Activated T-helper 1 cell treated with anti-CD3 and anti-CD28 coated beads, Interleukin-12 subunit alpha, Interleukin-12 subunit beta, Interleukin-2, Interleukin-4 antibody, amounts not matched to agents 30 ng/mL and 10 ng/mL and 1 ng/mL, durations not matched to agents 14 hours and 24 hours and 36 hours (primary cell): ENCODE data around the gene ABCC4. TPM values are rescaled to one million over a fixed set of nuclear protein-coding genes. Genes with fewer than 3 reads are reported as not detected.

Source experiments
- DNase-seq: peaks from one replicate; pipeline ENCODE4 v3.0.0; 2021; ENCODE audit warnings: low spot score
- H3K27ac Mint-ChIP-seq: one replicate; pipeline ENCODE4 v1.8.0; 2021; ENCODE audit warnings: mild to moderate bottlenecking, mixed read lengths
- H3K27me3 Mint-ChIP-seq: one replicate; pipeline ENCODE4 v1.8.0; 2022; ENCODE audit warnings: mild to moderate bottlenecking, moderate library complexity, mixed read lengths; ENCODE audit not compliant: insufficient read depth
- H3K36me3 Mint-ChIP-seq: one replicate; pipeline ENCODE4 v1.8.0; 2021; ENCODE audit warnings: low read depth, mixed read lengths
- H3K4me1 Mint-ChIP-seq: one replicate; pipeline ENCODE4 v1.8.0; 2021; ENCODE audit warnings: low read depth, mixed read lengths
- H3K4me3 Mint-ChIP-seq: one replicate; pipeline ENCODE4 v1.8.0; 2021; ENCODE audit warnings: mild to moderate bottlenecking, moderate library complexity, mixed read lengths
- H3K9me3 Mint-ChIP-seq: one replicate; pipeline ENCODE4 v1.8.0; 2021; ENCODE audit warnings: mixed read lengths
- intact Hi-C: fragments of 100-400 bp; cut with micrococcal nuclease; formaldehyde crosslinking; loops from one replicate; pipeline ENCODE4 v1.15.1; 2024
- total RNA-seq: library from RNA; stranded (reverse); gene quantifications from 2 replicates; pipeline ENCODE4 v1.2.3, GENCODE V29; 2022

ABCC4 gene
- total RNA-seq, 1 donor from 2014 or later, result 16.4 TPM

DNA sequence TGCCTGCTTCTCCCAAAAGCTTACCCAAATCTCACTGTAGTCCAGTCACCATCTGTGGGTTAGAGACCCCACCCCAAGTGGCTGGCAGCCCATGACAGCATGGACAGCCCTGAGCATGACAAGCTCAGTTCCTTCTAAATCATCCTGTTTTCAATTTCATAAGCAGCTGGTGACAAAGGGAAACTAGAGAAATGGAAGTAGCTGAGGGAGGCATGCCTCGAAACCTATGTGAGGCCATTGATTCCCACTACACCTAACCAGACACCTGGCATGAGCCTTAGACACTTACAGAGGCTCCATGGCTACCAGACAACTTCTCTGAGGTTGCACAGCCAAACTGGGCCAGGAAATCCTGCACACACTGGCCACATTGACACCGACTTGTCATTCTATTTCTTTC lies 56.2 kb downstream of the ABCC4 start:
- H3K27me3 Mint-ChIP-seq, result no peaks in the 10 kb centered on the region
- no peaks in the 10 kb centered on the region for H3K9me3 Mint-ChIP-seq
- no peak for DNase-seq
- H3K4me3 Mint-ChIP-seq, result no peak overlapping the region
- peaks cover 6% of the 10 kb centered on the region for H3K36me3 Mint-ChIP-seq
- H3K4me1 Mint-ChIP-seq, result no peaks in the 10 kb centered on the region
- intact Hi-C loops, result no loop called here
- H3K27ac Mint-ChIP-seq, result no peak overlapping the region

DNA sequence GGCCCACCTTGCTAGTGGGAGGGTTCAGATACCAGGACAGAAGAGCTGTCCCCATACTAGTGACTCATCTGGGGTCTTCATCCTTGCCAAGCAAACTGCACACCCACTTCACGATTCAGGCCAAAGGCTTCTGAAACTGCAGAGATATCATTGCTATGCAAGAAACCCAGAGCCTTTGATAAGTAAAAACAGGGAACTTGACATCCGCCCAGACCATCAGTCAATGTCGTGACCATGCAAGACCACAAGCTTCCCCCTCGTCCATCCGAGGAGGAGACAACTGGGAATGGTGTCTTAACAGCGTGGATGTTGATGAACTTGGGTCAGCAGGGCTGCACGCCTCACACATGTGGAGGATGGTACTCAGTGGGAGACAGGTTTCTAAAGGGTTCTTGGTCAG lies 58.0 kb downstream of the ABCC4 start:
- Mint-ChIP-seq H3K36me3 (peaks cover 6% of the 10 kb centered on the region), H3K27ac (no peak overlapping the region), H3K9me3 (no peaks in the 10 kb centered on the region), H3K27me3 (no peaks in the 10 kb centered on the region), H3K4me1 (no peaks in the 10 kb centered on the region), H3K4me3 (no peak overlapping the region)
- DNase-seq, result no peak
- intact Hi-C loops, result no loop called here

DNA sequence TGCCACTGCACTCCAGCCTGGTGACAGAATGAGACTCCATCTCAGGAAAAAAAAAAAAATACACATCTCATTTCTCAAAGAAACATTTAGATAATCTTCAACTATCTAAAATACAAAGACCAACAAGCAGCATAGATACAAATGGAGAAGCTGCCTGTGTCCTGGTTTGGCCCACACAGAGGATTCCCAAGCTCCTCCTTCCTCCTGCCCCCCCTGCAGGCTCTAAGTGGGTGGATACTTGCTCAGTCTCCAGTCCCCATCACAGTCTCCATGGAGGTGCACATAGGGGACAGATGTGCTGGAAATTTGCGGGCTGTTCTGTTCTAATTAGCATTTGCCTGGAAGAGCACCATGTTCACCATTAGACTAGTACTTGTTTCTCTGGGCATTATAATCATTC lies 59.9 kb downstream of the ABCC4 start:
- H3K27me3 Mint-ChIP-seq, result no peaks in the 10 kb centered on the region

DNA sequence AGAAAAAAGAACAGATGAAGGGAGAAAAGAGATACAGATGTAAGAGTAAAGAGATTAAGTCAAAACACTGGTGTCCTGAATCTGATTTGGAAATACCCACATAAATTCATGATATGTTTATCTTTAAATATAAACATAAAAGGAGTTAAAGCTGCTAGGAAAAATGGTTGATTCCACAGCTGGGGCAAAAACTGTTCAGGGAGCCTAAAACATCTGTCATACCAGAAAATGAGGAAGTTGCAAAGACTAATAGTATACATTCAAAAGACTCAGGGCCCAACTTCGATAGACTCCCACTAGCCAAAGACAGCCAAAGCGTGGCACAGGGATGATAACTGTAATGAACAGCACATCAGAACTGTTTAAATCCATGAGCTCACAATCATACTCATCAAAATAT lies 62.0 kb downstream of the ABCC4 start:
- no peaks in the 10 kb centered on the region for H3K4me1 Mint-ChIP-seq
- no peaks in the 10 kb centered on the region for H3K36me3 Mint-ChIP-seq
- no peaks in the 10 kb centered on the region for H3K27me3 Mint-ChIP-seq
- no peak for DNase-seq
- no peaks in the 10 kb centered on the region for H3K9me3 Mint-ChIP-seq
- intact Hi-C loops, result no loop called here
- no peak overlapping the region for H3K4me3 Mint-ChIP-seq
- H3K27ac Mint-ChIP-seq, result no peak overlapping the region

More for the DNA sequence above, 59.9 kb downstream of the ABCC4 start:
- no peak overlapping the region for H3K27ac Mint-ChIP-seq
- DNase-seq, result no peak
- no peaks in the 10 kb centered on the region for H3K9me3 Mint-ChIP-seq
- H3K4me1 Mint-ChIP-seq, result no peaks in the 10 kb centered on the region
- intact Hi-C loops, result no loop called here
- no peaks in the 10 kb centered on the region for H3K36me3 Mint-ChIP-seq
- H3K4me3 Mint-ChIP-seq, result no peak overlapping the region

DNA sequence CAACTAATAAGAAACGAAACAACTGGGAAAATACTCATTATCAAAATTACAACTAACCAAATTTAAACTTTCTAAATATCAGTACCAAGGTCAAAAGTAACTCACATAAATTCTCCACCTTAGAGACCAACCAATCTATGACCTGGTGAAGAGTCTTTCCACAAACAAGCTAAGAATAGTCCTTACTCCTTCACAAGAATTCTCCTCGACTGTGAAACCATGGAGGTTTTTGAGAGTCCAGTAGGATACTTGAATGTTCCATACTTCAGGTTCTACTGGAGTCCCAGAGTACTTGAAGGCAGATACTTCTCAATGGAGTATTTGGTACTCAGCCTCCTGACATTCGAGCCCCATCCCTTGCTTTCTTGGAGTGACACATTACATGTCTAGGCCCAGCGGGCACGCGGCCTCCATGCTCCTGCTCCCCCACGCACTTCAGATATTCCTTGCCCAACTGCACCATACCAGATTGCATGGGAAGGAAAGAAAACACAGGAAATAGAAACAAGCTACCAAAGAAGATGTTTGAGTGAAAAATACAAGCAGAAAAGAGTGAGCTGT lies 63.9 kb downstream of the ABCC4 start:
- Mint-ChIP-seq H3K9me3 (no peaks in the 10 kb centered on the region), H3K36me3 (no peaks in the 10 kb centered on the region), H3K4me3 (no peak overlapping the region), H3K27me3 (no peaks in the 10 kb centered on the region), H3K27ac (no peak overlapping the region), H3K4me1 (no peaks in the 10 kb centered on the region)
- intact Hi-C loops, result no loop called here
- DNase-seq, result no peak

DNA sequence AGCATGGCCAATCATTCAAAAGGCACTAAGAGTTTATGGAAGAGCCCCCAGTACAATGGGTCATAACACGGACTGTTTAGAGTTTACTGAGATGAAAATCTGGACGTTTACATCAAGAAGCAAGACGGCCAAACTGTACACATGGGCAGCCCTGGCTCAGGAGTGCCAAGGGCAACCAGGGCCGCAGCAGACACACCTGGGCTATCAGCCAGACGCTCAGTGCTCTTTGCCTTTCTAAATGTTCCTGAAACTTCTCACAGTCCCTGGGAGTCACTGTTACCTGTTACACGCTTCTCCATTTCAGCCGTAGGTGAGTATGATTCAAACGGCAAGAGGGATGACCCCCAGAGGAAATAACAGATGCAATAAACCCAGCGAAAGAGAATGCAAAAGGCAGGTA lies 64.5 kb downstream of the ABCC4 start:
- Mint-ChIP-seq H3K4me3 (no peak overlapping the region), H3K27me3 (no peaks in the 10 kb centered on the region), H3K27ac (no peak overlapping the region), H3K9me3 (no peaks in the 10 kb centered on the region), H3K36me3 (no peaks in the 10 kb centered on the region), H3K4me1 (no peaks in the 10 kb centered on the region)
- intact Hi-C loops, result no loop called here
- DNase-seq, result no peak

DNA sequence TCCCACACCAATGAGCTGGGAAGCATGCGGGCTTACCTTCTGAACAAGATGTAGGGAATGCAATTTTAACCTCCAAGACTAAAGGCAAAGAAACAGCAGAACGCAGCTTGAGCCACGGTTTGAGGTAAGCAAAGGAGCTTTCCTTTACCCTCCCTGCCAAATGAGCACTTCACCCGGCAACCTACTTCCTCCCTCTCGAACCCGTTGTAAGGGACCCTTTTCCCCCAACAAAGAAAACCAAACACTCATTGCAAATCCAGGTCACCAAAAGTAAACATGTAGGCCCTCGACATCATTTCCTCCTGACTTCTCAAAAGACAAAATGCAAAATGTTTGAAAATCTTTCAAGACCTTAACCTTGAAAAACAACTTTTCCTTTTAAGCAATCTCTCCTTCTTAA lies 65.3 kb downstream of the ABCC4 start:
- H3K4me3 Mint-ChIP-seq, result no peak overlapping the region
- no peaks in the 10 kb centered on the region for H3K9me3 Mint-ChIP-seq
- no peaks in the 10 kb centered on the region for H3K36me3 Mint-ChIP-seq
- H3K27me3 Mint-ChIP-seq, result no peaks in the 10 kb centered on the region
- intact Hi-C loops, result no loop called here
- no peak overlapping the region for H3K27ac Mint-ChIP-seq
- no peak for DNase-seq
- H3K4me1 Mint-ChIP-seq, result no peaks in the 10 kb centered on the region

DNA sequence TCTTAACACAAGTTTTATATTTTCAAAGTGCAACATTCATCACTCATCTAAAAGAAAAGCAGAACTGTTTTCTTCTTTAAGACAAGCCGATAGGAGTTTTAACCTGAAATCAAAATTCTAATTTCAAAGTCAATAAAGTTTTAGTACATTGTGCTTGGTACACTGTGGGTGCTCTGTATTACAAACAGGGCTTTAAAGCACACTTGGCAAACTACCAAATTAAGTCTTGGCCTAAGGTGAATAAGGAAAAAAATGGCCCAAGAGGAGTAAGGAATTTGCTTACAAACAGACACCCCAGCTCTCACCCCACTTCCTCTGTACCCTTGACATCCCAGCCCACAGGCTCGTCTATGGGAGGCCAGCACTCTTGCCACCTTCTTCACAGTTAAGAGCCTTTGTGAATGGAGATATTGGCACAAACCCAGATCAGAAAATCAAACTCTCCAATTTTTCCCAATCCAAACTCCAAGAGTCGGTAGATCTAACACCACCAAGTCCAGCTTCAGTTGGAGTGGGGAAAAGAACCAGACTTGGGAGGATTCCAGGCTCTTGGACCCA lies 66.0 kb downstream of the ABCC4 start:
- H3K36me3 Mint-ChIP-seq, result no peaks in the 10 kb centered on the region
- no peaks in the 10 kb centered on the region for H3K4me1 Mint-ChIP-seq
- H3K9me3 Mint-ChIP-seq, result no peaks in the 10 kb centered on the region
- intact Hi-C loops, result no loop called here
- H3K4me3 Mint-ChIP-seq, result no peak overlapping the region
- H3K27me3 Mint-ChIP-seq, result no peaks in the 10 kb centered on the region
- DNase-seq, result no peak
- no peak overlapping the region for H3K27ac Mint-ChIP-seq

DNA sequence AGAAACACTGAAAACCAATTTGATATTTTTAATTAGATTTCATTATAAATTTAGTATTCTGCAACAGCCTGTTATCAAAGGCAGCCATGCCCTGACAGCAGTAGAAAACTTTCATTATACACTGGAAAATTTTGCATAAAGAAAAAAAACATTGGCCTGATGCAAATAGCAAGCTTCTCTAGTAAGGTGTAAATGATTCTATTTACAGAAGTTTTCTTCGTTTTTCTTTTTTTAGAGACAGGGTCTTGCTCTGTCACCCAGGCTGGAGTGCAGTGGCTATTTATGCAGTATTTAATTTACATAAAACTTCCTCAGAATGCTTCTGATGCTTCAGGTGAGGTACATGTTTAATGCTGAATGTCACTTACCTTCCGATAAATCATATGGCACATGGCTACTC lies 67.0 kb downstream of the ABCC4 start:
- intact Hi-C loops, result no loop called here
- Mint-ChIP-seq H3K27ac (no peak overlapping the region), H3K4me3 (no peak overlapping the region), H3K9me3 (no peaks in the 10 kb centered on the region), H3K36me3 (no peaks in the 10 kb centered on the region), H3K4me1 (no peaks in the 10 kb centered on the region), H3K27me3 (no peaks in the 10 kb centered on the region)
- no peak for DNase-seq

DNA sequence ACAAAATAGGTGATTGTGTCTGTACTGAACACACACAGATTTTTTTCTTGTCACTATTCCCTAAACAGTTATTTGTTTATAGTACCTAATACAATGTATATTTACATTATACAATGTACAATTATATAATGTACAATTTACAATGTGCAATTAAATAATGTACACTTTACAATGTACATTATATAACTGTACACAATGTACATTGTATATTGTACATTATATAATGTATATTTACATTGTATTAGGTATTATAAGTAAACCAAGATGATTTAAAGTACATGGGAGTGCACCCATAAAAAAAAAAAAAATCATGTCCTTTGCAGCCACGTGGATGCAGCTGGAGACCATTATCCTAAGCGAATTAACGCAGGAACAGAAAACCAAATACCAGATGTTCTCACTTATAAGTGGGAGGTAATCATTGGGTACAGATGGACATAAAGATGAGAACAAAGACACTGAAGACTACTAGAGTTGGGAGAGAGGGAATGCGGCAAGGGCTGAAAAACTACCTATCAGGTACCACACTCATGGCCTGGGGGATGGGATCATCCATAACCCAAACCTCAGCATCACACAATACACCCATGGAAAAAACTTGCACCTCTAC lies 68.1 kb downstream of the ABCC4 start:
- H3K36me3 Mint-ChIP-seq, result no peaks in the 10 kb centered on the region
- no peak overlapping the region for H3K4me3 Mint-ChIP-seq
- H3K27me3 Mint-ChIP-seq, result no peaks in the 10 kb centered on the region
- H3K9me3 Mint-ChIP-seq, result no peaks in the 10 kb centered on the region
- H3K4me1 Mint-ChIP-seq, result no peaks in the 10 kb centered on the region
- intact Hi-C loops, result no loop called here
- no peak overlapping the region for H3K27ac Mint-ChIP-seq
- DNase-seq, result no peak

DNA sequence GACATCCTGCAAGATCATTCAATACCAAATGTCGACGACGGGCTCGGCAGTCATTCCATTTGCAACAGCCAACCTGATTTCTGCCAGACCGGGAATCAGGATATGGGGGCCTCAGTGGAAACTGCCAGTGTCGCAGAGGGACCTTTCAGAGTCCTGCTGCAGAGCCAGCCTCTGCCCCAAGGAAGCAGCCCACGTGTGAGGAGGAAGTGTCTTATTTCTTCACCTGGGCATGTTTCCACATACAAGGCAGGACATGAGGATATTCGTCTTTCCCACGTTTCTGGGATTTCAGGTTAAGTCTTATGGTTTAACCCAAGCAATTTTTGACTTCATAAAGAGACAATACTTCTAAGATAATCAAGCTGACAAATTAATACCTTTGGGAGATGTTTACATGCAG lies 69.9 kb downstream of the ABCC4 start:
- H3K27me3 Mint-ChIP-seq, result peaks cover 1% of the 10 kb centered on the region
- peaks cover 11% of the 10 kb centered on the region for H3K4me1 Mint-ChIP-seq
- intact Hi-C loops, result no loop called here
- DNase-seq, result no peak
- no peak overlapping the region for H3K27ac Mint-ChIP-seq
- H3K9me3 Mint-ChIP-seq, result no peaks in the 10 kb centered on the region
- H3K36me3 Mint-ChIP-seq, result no peaks in the 10 kb centered on the region
- H3K4me3 Mint-ChIP-seq, result no peak overlapping the region

DNA sequence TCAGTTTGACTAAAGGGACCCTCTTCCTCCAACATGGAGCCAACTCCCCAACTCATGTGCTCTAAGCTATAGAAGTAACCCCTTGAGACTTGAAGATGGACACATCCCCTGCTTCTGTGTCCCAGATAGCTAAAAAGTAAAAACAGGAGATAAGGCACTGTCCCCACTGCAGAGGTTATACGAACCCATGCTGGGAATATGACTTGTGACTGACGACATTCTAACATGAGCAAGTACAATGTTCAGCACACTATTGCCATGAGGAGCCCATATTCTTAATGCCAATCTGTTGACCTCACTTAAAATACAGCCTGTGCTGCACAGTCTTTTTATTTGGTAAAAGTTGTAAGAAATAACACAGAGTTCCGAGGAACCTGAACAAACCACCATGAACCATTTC lies 71.4 kb downstream of the ABCC4 start:
- no peak overlapping the region for H3K27ac Mint-ChIP-seq
- no peak overlapping the region for H3K4me3 Mint-ChIP-seq
- H3K4me1 Mint-ChIP-seq, result peaks cover 13% of the 10 kb centered on the region
- peaks cover 4% of the 10 kb centered on the region for H3K27me3 Mint-ChIP-seq
- H3K9me3 Mint-ChIP-seq, result no peaks in the 10 kb centered on the region
- no peaks in the 10 kb centered on the region for H3K36me3 Mint-ChIP-seq
- DNase-seq, result no peak
- intact Hi-C loops, result no loop called here

DNA sequence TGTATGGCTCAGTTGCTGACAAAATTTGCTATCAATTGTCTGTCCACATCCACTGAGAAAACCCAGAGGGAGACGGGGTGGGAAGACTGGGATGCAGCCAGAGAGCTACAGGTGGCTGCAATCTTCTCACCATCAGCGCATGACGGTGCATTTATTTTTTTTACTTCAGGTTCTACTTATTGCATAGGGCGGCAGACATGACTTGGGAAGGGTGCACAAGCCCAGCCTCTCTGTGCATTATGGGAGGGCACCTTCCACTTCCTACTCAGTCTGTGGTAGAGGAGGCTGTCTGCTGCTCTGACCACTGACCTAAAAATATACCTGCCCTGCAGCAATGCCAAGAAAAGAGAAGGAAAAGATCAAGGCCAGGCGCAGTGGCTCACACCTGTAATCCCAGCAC lies 73.1 kb downstream of the ABCC4 start:
- Mint-ChIP-seq H3K36me3 (no peaks in the 10 kb centered on the region), H3K27me3 (peaks cover 4% of the 10 kb centered on the region), H3K4me1 (peaks cover 13% of the 10 kb centered on the region), H3K4me3 (no peak overlapping the region), H3K27ac (no peak overlapping the region), H3K9me3 (no peaks in the 10 kb centered on the region)
- intact Hi-C loops, result no loop called here
- DNase-seq, result no peak
